ENCODE data around the gene DOCK7. TPM values are rescaled to one million over a fixed set of nuclear protein-coding genes. Genes with fewer than 3 reads are reported as not detected.
"Not testable (repeated sequence)": the region's sequence is repeated elsewhere in the genome, so short reads cannot be mapped to it uniquely, and the experiment has no call there.

Gene DOCK7
- total RNA-seq, 1 experiment from 2014 or later = 70.1 TPM

DNA sequence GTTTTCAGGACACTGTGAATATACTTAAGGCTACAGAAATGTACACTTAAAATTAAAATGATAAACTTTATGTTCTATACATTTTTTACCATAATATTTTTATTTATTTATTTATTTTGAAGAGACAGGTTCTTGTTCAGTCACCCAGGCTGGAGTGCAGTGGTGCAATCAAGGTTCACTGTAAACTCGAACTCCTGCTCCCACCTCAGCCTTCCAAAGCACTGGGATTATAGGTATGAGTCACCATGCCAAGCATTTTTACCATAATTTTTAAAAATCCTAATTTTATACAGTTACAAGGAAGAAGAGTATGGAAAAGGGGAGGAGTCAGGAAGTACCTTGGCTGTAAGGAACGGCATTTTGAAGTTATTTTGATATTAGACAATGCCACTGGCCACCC, 114.5 kb downstream of the DOCK7 start:
- DNase-seq (no peak), ATAC-seq (no peak)
- H2AFZ ChIP-seq (ENCODE audit: low read length) = no peak overlapping the region
- no TSS peak for BruUV-seq (replicated peaks)
- no peak overlapping the region for H3K4me2 ChIP-seq (ENCODE audit: low read length)
- intact Hi-C loops (cut with micrococcal nuclease) = no loop called here
- peaks cover 5% of the 10 kb centered on the region for H3K36me3 ChIP-seq (ENCODE audit: low read depth, low read length)
- ChIA-PET POLR2A (ENCODE audit: unreplicated experiment) (no interaction called here), CTCF (no interaction called here)
- H3K79me2 ChIP-seq (ENCODE audit: low read length) = no peaks in the 10 kb centered on the region
- H3F3A ChIP-seq (ENCODE audit: low read length, unreplicated experiment) = no peaks in the 10 kb centered on the region
- H3K27ac ChIP-seq (ENCODE audit: low read length) = no peak overlapping the region
- H3K4me3 ChIP-seq (ENCODE audit: low read length) = no peak overlapping the region
- H3K9me2 ChIP-seq (replicated peaks; ENCODE audit: low read length) = no peaks in the 10 kb centered on the region
- no peaks in the 10 kb centered on the region for H3K27me3 ChIP-seq (ENCODE audit: low read length)
- no peaks in the 10 kb centered on the region for H3K4me1 ChIP-seq (ENCODE audit: insufficient read depth, low read length)
- TF ChIP-seq, protein P1, sequence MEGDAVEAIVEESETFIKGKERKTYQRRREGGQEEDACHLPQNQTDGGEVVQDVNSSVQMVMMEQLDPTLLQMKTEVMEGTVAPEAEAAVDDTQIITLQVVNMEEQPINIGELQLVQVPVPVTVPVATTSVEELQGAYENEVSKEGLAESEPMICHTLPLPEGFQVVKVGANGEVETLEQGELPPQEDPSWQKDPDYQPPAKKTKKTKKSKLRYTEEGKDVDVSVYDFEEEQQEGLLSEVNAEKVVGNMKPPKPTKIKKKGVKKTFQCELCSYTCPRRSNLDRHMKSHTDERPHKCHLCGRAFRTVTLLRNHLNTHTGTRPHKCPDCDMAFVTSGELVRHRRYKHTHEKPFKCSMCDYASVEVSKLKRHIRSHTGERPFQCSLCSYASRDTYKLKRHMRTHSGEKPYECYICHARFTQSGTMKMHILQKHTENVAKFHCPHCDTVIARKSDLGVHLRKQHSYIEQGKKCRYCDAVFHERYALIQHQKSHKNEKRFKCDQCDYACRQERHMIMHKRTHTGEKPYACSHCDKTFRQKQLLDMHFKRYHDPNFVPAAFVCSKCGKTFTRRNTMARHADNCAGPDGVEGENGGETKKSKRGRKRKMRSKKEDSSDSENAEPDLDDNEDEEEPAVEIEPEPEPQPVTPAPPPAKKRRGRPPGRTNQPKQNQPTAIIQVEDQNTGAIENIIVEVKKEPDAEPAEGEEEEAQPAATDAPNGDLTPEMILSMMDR (conservative IDR thresholded peaks at IDR 0.05; ENCODE audit: low read depth, low read length) = no peak
- TF ChIP-seq EZH2 (IDR thresholded peaks at IDR 0.05; ENCODE audit: low read length, unreplicated experiment) (no peak), EZH2phosphoT487 (IDR thresholded peaks at IDR 0.05; ENCODE audit: borderline replicate concordance, low read length) (no peak)
- H3K9ac ChIP-seq (ENCODE audit: low read length) = no peak overlapping the region
- no peaks in the 10 kb centered on the region for H3K9me3 ChIP-seq (ENCODE audit: low read length)
- H4K20me1 ChIP-seq (ENCODE audit: low read length) = no peaks in the 10 kb centered on the region

DNA sequence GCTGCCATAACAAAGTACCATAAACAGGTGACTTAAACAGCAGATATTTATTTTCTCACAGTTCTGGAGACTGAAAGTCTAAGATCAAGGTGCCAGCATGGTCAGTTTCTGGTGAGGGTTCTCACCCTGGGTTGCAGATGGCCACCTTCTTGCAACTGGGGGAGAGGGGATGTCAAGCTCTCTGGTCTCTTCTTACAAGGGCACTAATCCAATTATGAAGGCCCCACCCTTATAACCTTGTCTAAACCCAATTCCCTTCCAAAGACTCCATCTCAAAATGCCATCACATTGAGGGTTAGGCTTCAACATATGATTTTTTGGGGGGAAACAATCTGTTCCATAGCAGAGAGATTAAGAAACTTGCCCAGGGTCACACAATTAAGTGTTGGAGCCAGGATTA, 115.7 kb downstream of the DOCK7 start:
- Histone ChIP-seq H3K27ac (ENCODE audit: low read length) (no peak overlapping the region), H3K79me2 (ENCODE audit: low read length) (no peaks in the 10 kb centered on the region), H3K9ac (ENCODE audit: low read length) (no peak overlapping the region), H3K4me2 (ENCODE audit: low read length) (no peak overlapping the region), H3K4me1 (ENCODE audit: insufficient read depth, low read length) (no peaks in the 10 kb centered on the region), H3K4me3 (ENCODE audit: low read length) (no peak overlapping the region), H3K36me3 (ENCODE audit: low read depth, low read length) (peaks cover 5% of the 10 kb centered on the region), H3F3A (ENCODE audit: low read length, unreplicated experiment) (no peaks in the 10 kb centered on the region), H2AFZ (ENCODE audit: low read length) (no peak overlapping the region), H3K9me2 (replicated peaks; ENCODE audit: low read length) (no peaks in the 10 kb centered on the region), H3K9me3 (ENCODE audit: low read length) (no peaks in the 10 kb centered on the region), H4K20me1 (ENCODE audit: low read length) (no peaks in the 10 kb centered on the region), H3K27me3 (ENCODE audit: low read length) (no peaks in the 10 kb centered on the region)
- ATAC-seq = no peak
- CTCF ChIA-PET = no interaction called here
- intact Hi-C loops (cut with micrococcal nuclease) = no loop called here
- no TSS peak for BruUV-seq (replicated peaks)
- TF ChIP-seq EZH2phosphoT487 (IDR thresholded peaks at IDR 0.05; ENCODE audit: borderline replicate concordance, low read length) (no peak), EZH2 (IDR thresholded peaks at IDR 0.05; ENCODE audit: low read length, unreplicated experiment) (no peak)
- TF ChIP-seq, protein P1 (conservative IDR thresholded peaks at IDR 0.05; ENCODE audit: low read depth, low read length) = no peak
- POLR2A ChIA-PET (ENCODE audit: unreplicated experiment) = no interaction called here
- DNase-seq = no peak

DNA sequence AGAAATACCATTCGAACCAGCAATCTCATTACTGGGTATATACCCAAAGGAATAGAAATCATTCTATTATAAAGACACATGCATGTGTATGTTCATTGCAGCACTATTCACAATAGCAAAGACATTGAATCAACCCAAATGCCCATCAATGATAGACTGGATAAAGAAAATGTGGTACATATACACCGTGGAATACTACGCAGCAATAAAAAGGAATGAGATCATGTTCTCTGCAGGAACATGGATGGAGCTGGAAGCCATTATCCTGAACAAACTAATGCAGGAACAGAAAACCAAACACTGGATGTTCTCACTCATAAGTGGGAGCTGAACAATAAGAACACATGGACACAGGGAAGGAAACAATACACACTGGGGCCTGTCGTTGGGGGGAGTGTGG, 116.7 kb downstream of the DOCK7 start:
- H3K9me2 ChIP-seq (replicated peaks; ENCODE audit: low read length); H3K36me3 ChIP-seq (ENCODE audit: low read depth, low read length); H3K4me3 ChIP-seq (ENCODE audit: low read length); H3K9ac ChIP-seq (ENCODE audit: low read length); H3K27me3 ChIP-seq (ENCODE audit: low read length); H3K4me1 ChIP-seq (ENCODE audit: insufficient read depth, low read length); H3K79me2 ChIP-seq (ENCODE audit: low read length); H2AFZ ChIP-seq (ENCODE audit: low read length); intact Hi-C loops (cut with micrococcal nuclease); BruUV-seq (replicated peaks); H3K4me2 ChIP-seq (ENCODE audit: low read length); ATAC-seq; H4K20me1 ChIP-seq (ENCODE audit: low read length); CTCF ChIA-PET; H3K9me3 ChIP-seq (ENCODE audit: low read length); H3F3A ChIP-seq (ENCODE audit: low read length, unreplicated experiment); H3K27ac ChIP-seq (ENCODE audit: low read length); POLR2A ChIA-PET (ENCODE audit: unreplicated experiment); DNase-seq: not testable (repeated sequence)

- POLR2A ChIA-PET (ENCODE audit: unreplicated experiment); H2AFZ ChIP-seq (ENCODE audit: low read length); DNase-seq; H3K4me1 ChIP-seq (ENCODE audit: insufficient read depth, low read length); H3K27ac ChIP-seq (ENCODE audit: low read length); intact Hi-C loops (cut with micrococcal nuclease); H3K9me3 ChIP-seq (ENCODE audit: low read length); H3K9ac ChIP-seq (ENCODE audit: low read length); H3K4me3 ChIP-seq (ENCODE audit: low read length); H3K36me3 ChIP-seq (ENCODE audit: low read depth, low read length); H3K4me2 ChIP-seq (ENCODE audit: low read length); ATAC-seq; CTCF ChIA-PET; H3K27me3 ChIP-seq (ENCODE audit: low read length); H3K79me2 ChIP-seq (ENCODE audit: low read length); H3K9me2 ChIP-seq (replicated peaks; ENCODE audit: low read length); H3F3A ChIP-seq (ENCODE audit: low read length, unreplicated experiment); H4K20me1 ChIP-seq (ENCODE audit: low read length); BruUV-seq (replicated peaks): not testable (repeated sequence)
Observed at GRCh38 chr1:62567926-62568325, 120.3 kb downstream of the DOCK7 start.

DNA sequence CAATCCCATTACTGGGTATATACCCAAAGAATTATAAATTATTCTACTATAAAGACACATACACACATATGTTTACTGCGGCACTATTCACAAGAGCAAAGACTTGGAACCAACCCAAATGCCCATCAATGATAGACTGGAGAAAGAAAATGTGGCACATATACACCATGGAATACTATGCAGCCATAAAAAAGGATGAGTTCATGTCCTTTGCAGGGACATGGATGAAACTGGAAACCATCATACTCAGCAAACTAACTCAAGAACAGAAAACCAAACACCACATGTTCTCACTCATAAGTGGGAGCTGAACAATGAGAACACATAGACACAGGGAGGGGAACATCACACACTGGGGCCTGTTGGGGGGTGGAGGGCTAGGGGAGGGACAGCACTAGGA, 121.0 kb downstream of the DOCK7 start:
- H3K4me2 ChIP-seq (ENCODE audit: low read length); H3K9ac ChIP-seq (ENCODE audit: low read length); H2AFZ ChIP-seq (ENCODE audit: low read length); CTCF ChIA-PET; BruUV-seq (replicated peaks); POLR2A ChIA-PET (ENCODE audit: unreplicated experiment); ATAC-seq; H3K4me3 ChIP-seq (ENCODE audit: low read length); H3K9me3 ChIP-seq (ENCODE audit: low read length); H3K4me1 ChIP-seq (ENCODE audit: insufficient read depth, low read length); intact Hi-C loops (cut with micrococcal nuclease); DNase-seq; H3K79me2 ChIP-seq (ENCODE audit: low read length); H3F3A ChIP-seq (ENCODE audit: low read length, unreplicated experiment); H3K27ac ChIP-seq (ENCODE audit: low read length); H3K27me3 ChIP-seq (ENCODE audit: low read length); H3K36me3 ChIP-seq (ENCODE audit: low read depth, low read length); H4K20me1 ChIP-seq (ENCODE audit: low read length); H3K9me2 ChIP-seq (replicated peaks; ENCODE audit: low read length): not testable (repeated sequence)
